Adrenal gland (tissue), 12 donors: ENCODE data around the gene SPDYE18. TPM values are rescaled to one million over a fixed set of nuclear protein-coding genes. Genes with fewer than 3 reads are reported as not detected.
A peak's percentile ranks its signal among the peaks of the same experiment; 100 is the strongest.
"Not testable (repeated sequence)": the region's sequence is repeated elsewhere in the genome, so short reads cannot be mapped to it uniquely, and the experiment has no call there.

ENCODE experiments used
- DNase-seq, 7 donors: peaks; one replicate each; pipeline ENCODE4 v3.0.0-alpha.2; 2019 to 2020
- H3K27ac ChIP-seq, 5 donors: fragments of 200-600 bp; sonication (generic) in 4 of 5; 1 replicate in 3 of 5; 2 replicates in 2 of 5; pipeline versions ENCODE4 v1.5.1 to v1.8.0; 2016 to 2020; ENCODE audit warnings: mild to moderate bottlenecking in 1 of 5
- H3K27me3 ChIP-seq: fragments of 200-600 bp; 2 replicates; pipeline ENCODE4 v1.8.0; 2021
- H3K36me3 ChIP-seq, 2 donors: fragments of 200-600 bp; replicated peaks in 1 of 2; 1 replicate in 1 of 2; 2 replicates in 1 of 2; pipeline versions ENCODE4 v1.5.1 to v1.8.0; 2018 to 2022
- H3K4me1 ChIP-seq, 2 donors: fragments of 200-600 bp; replicated peaks in 1 of 2; 1 replicate in 1 of 2; 2 replicates in 1 of 2; pipeline versions ENCODE4 v1.5.1 to v1.8.0; 2018 to 2021
- H3K4me3 ChIP-seq, 4 donors: fragments of 200-600 bp; sonication (generic) in 3 of 4; one replicate each; pipeline ENCODE4 v1.5.1; 2016 to 2018
- H3K9me3 ChIP-seq, 3 donors: fragments of 200-600 bp; sonication (generic) in 1 of 3; replicated peaks in 1 of 3; 1 replicate in 2 of 3; 2 replicates in 1 of 3; pipeline versions ENCODE4 v1.5.1 to v1.8.0; 2016 to 2021
- WGBS, 4 donors: extraction: QIAGEN DNeasy Blood & Tissue Kit in 2 of 4; methylation state at CpG; one replicate each; pipeline versions ENCODE4 v1.1.5 to v1.1.7; 2013 to 2017; 5-methylcytosine and 5-hydroxymethylcytosine counted together
- intact Hi-C, 2 donors: fragments of 100-400 bp; cut with DNase I; formaldehyde crosslinking; loops; one replicate each; pipeline versions ENCODE4 v1.14.1 to v1.15.0; 2022 to 2023
- polyA plus RNA-seq, 3 donors: library from polyadenylated mRNA; stranded (reverse); fragments of 200-250 nt in 2 of 3; fragments of 350-450 nt in 1 of 3; fragmentation: Illumina TruSeq in 1 of 3; extraction: RNeasy Lipid Tissue Mini Kit (QIAGEN cat#74804) in 1 of 3; gene quantifications; one replicate each; pipeline ENCODE4 v1.2.3, GENCODE V29; 2013 to 2014
- total RNA-seq, 9 donors: library from RNA; depleted of rRNA in 4 of 9; stranded (reverse); fragments of >200 nt in 4 of 9; fragments of 120-200 nt in 1 of 9; fragmentation: NEBNext Ultra II Directional in 1 of 9; extraction: Animal tissue kit (Norgen Biotek cat#: 25700) in 1 of 9; gene quantifications; one replicate each; pipeline versions ENCODE4 v1.1.0 to v1.2.4, GENCODE V29; 2013 to 2023
- donor health status: healthy with polysubstance abuse.
- donor health status: Bipolar disorder and iron deficiency.
- donor health status: DM: yes; HTN: yes; CAD: no.
- donor health status: DM: no; HTN: no; CAD: no.
- donor health status: DM: no; HTN: no; CAD: no.
- donor health status: DM: yes; HTN: yes; CAD: no.

SPDYE18 gene
- total and polyA plus RNA-seq, 12 donors, result 0.47 to 1.4 (median 0.72) TPM; not detected in 3

GRCh38 chr7:77079112-77079511 lies 16.8 kb upstream of the SPDYE18 start:
- H3K27ac ChIP-seq, H3K9me3 ChIP-seq, H3K4me1 ChIP-seq, intact Hi-C loops, H3K36me3 ChIP-seq, H3K4me3 ChIP-seq, H3K27me3 ChIP-seq, DNase-seq: not testable (repeated sequence)

- H3K27me3 ChIP-seq, H3K27ac ChIP-seq, DNase-seq, H3K4me3 ChIP-seq, H3K36me3 ChIP-seq, intact Hi-C loops, H3K9me3 ChIP-seq, H3K4me1 ChIP-seq: not testable (repeated sequence)
- WGBS, 4 donors, result 95 to 97% (median 96%) methylated on average over 5 of the region's 5 CpGs
Observed at GRCh38 chr7:77077060-77077459, 14.7 kb upstream of the SPDYE18 start.

DNA sequence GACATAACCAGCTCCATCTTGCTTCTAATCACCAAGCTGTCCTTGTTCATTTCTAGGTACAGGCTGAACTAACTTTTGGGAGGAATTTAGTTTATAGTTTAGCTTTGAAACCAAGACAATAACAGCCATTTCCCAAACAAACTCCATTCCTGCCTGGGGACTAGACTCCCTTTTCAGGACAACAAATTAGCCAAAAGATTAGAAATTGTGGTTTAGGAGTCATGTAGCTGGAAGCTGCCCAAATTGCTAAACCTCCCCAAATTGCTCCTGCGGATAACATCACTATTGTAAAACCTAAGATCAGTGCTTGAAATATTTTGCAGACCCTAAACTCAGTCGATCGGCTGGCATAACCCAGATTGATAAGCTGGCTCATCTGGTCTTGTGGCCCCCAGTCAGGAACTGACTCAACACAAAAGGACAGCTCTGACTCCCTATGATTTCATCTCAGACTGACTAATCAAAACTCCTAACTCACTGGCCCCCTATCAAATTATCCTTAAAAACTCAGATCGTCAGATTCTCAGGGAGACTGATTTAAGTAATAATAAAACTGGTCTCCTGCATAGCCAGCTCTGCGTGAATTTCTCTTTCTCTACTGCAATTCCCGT lies 12.5 kb upstream of the SPDYE18 start:
- H3K27me3 ChIP-seq, H3K36me3 ChIP-seq, intact Hi-C loops, H3K4me3 ChIP-seq, H3K27ac ChIP-seq, H3K9me3 ChIP-seq, DNase-seq, H3K4me1 ChIP-seq: not testable (repeated sequence)
- WGBS, 4 donors, result 97 to 100% (median 100%) methylated on average over 2 to 4 of the region's 6 CpGs; no CpG with 5 or more reads in 1 of the 4 donors

GRCh38 chr7:77071108-77071507 lies 8.8 kb upstream of the SPDYE18 start:
- intact Hi-C loops, H3K27me3 ChIP-seq, H3K4me1 ChIP-seq, DNase-seq, H3K36me3 ChIP-seq, H3K4me3 ChIP-seq, H3K9me3 ChIP-seq, H3K27ac ChIP-seq: not testable (repeated sequence)
- WGBS, 4 donors, result 94 to 100% (median 97%) methylated on average over 5 of the region's 6 CpGs

- H3K36me3 ChIP-seq, DNase-seq, H3K27me3 ChIP-seq, H3K27ac ChIP-seq, intact Hi-C loops, H3K4me1 ChIP-seq, H3K9me3 ChIP-seq, H3K4me3 ChIP-seq: not testable (repeated sequence)
- WGBS, 4 donors, result 83 to 95% (median 85%) methylated on average over 7 of the region's 7 CpGs
Observed at GRCh38 chr7:77065869-77066268, 3.5 kb upstream of the SPDYE18 start.

- H3K9me3 ChIP-seq, intact Hi-C loops, H3K27me3 ChIP-seq, H3K4me3 ChIP-seq, H3K27ac ChIP-seq, DNase-seq, H3K36me3 ChIP-seq, H3K4me1 ChIP-seq: not testable (repeated sequence)
- 92 to 98% (median 98%) methylated on average over 3 to 4 of the region's 4 CpGs for WGBS, 4 donors
Observed at GRCh38 chr7:77063732-77064131, 1.4 kb upstream of the SPDYE18 start.

DNA sequence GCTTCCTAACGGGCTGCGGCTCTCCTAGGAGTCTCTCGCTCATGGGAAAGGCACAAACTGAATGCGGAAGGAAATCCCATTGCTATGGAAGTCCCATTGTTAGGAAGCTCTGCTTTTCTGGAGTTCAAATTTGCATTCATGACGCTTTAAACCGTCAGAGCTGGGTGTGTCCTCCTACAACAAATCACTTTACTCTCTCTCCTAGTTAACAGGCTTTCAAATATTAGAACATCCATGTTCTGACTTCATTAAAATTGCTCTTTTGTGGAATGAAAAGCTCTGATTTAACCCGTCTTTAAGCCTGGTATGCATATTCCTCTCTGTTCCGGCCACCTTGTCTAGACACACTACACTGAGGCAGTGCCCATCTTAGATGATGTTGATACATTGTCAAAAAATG lies 30.1 kb downstream of the SPDYE18 start, which contains the start of gene SPDYE17:
Gene SPDYE17, minus strand, starts transcription at position 101 of the 400 bp plus-strand sequence. CDS start 1,791 bp downstream, outside the sequence.
- DNase-seq, H3K27me3 ChIP-seq, H3K4me1 ChIP-seq, H3K4me3 ChIP-seq, intact Hi-C loops, H3K36me3 ChIP-seq, H3K27ac ChIP-seq, H3K9me3 ChIP-seq: not testable (repeated sequence)
- 86 to 98% (median 96%) methylated on average over 2 to 8 of the region's 8 CpGs for WGBS, 4 donors

DNA sequence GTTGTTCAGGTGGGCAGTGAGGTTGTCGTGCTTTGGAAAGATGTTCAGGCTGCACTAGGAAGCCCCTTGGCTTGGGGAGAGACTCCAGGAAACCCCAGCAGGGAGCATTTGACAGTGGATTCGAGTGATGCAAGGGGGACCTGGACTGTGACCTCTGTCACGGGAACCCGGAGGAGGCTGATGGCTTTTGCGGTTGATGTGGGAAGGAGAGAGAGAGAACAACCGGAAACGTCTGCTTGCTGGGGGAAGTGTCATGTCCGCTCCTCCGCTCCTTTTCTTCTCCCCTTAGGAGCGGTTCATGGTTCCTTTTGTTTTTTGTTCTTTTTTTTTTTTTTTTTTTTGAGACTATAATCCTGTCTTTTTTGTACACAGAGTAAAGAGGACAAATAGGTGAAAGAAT lies 36.0 kb downstream of the SPDYE18 start:
- H3K4me3 ChIP-seq, H3K4me1 ChIP-seq, H3K27ac ChIP-seq, H3K36me3 ChIP-seq, H3K9me3 ChIP-seq, intact Hi-C loops, H3K27me3 ChIP-seq: not testable (repeated sequence)
- DNase-seq, result peak in 1 of 7 donors; percentile 6
- 91 to 96% (median 91%) methylated on average over 7 to 9 of the region's 10 CpGs; no CpG with 5 or more reads in 1 of the 4 donors for WGBS, 4 donors

GRCh38 chr7:77010074-77010680 lies 52.2 kb downstream of the SPDYE18 start:
- H3K36me3 ChIP-seq, DNase-seq, H3K27ac ChIP-seq, intact Hi-C loops, H3K4me3 ChIP-seq, H3K9me3 ChIP-seq, H3K27me3 ChIP-seq, H3K4me1 ChIP-seq: not testable (repeated sequence)
- WGBS, 4 donors, result 69 to 91% (median 88%) methylated on average over 6 to 12 of the region's 16 CpGs

DNA sequence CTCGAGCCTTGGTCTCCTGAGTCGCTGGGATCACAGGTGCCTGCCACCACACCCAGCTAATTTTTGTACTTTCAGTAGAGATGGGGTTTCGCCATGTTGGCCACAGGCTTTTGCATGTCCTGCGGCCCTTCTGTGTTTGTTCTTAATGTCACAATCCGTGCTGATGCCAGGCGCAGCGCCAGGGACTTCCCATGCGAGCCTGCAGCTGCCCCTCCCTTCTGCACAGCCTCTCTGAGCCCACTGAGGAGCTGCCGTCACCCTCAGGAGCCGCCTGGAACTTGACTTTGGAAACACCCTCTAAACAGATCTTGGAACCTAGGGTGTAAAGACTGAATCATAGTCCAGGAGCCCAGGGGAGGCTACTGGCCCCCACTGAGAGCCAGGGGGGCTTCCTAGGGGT lies 54.4 kb downstream of the SPDYE18 start:
- 73 to 84% (median 79%) methylated on average over 10 of the region's 10 CpGs for whole genome bisulfite sequencing, 4 donors
- H3K27me3 ChIP-seq, H3K27ac ChIP-seq, H3K36me3 ChIP-seq, H3K9me3 ChIP-seq, H3K4me3 ChIP-seq, H3K4me1 ChIP-seq, intact Hi-C loops: not testable (repeated sequence)
- DNase-seq, result peak in 5 of 7 donors; percentile 35 to 75 (median 54)
